SU-DHL-6 (cell line): ENCODE data around the gene IL17RE.

Source experiments
- EZH2phosphoT487 ChIP-seq: fragments of 200-600 bp; sonication (generic), shearing (Covaris generic); conservative IDR thresholded peaks from 2 replicates; pipeline ENCODE4 v1.6.1; 2018; ENCODE audit warnings: mild to moderate bottlenecking, antibody characterized with exemption, low read length, moderate library complexity, mixed read lengths
- TF ChIP-seq, protein P1 (sequence below): fragments of 200-600 bp; sonication (generic); IDR thresholded peaks from one replicate; pipeline ENCODE4 v1.5.1; 2017; ENCODE audit warnings: antibody characterized with exemption, mild to moderate bottlenecking, low read length, moderate library complexity; ENCODE audit not compliant: insufficient read depth, poor library complexity, severe bottlenecking

- TF ChIP-seq, protein P1, sequence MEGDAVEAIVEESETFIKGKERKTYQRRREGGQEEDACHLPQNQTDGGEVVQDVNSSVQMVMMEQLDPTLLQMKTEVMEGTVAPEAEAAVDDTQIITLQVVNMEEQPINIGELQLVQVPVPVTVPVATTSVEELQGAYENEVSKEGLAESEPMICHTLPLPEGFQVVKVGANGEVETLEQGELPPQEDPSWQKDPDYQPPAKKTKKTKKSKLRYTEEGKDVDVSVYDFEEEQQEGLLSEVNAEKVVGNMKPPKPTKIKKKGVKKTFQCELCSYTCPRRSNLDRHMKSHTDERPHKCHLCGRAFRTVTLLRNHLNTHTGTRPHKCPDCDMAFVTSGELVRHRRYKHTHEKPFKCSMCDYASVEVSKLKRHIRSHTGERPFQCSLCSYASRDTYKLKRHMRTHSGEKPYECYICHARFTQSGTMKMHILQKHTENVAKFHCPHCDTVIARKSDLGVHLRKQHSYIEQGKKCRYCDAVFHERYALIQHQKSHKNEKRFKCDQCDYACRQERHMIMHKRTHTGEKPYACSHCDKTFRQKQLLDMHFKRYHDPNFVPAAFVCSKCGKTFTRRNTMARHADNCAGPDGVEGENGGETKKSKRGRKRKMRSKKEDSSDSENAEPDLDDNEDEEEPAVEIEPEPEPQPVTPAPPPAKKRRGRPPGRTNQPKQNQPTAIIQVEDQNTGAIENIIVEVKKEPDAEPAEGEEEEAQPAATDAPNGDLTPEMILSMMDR, result no peak
- no peak for TF ChIP-seq EZH2phosphoT487
Measured at GRCh38 chr3:9861201-9861600, 41.4 kb upstream of the IL17RE start.
